Body of pancreas (tissue), 4 donors: ENCODE measurements around the gene NEO1.

Source experiments
- CTCF ChIP-seq, 7 experiments: fragments of 450-650 bp in 4 of 7; fragments of 200-600 bp in 3 of 7; sonication (generic) in 3 of 7; IDR thresholded peaks; one replicate each; pipeline ENCODE4 v1.5.1; 2016 to 2019; ENCODE audit warnings: antibody characterized with exemption in 7 of 7
- POLR2A ChIP-seq, 3 donors: fragments of 450-650 bp; IDR thresholded peaks; one replicate each; pipeline ENCODE4 v1.6.1; 2016; ENCODE audit warnings: antibody characterized with exemption in 3 of 3, mild to moderate bottlenecking in 2 of 3

- TF ChIP-seq CTCF (IDR thresholded peaks at IDR 0.05) (no peak), POLR2A (IDR thresholded peaks at IDR 0.05) (no peak)
These were observed 289.8 kb downstream of the NEO1 start for GRCh38 chr15:73341886-73342600.
